ENCODE results near the gene CD2AP. TPM values are rescaled to one million over a fixed set of nuclear protein-coding genes. Genes with fewer than 3 reads are reported as not detected.

CD2AP gene
- total and polyA plus RNA-seq, 2 of the 8 experiments (the other 6 are each of a cell fraction or from before 2014, with no cell fraction given): 8.6 to 75.6 TPM

GRCh38 chr6:47483853-47484546 is 6.4 kb downstream of the CD2AP start (continued):
- TF ChIP-seq TEAD4 (IDR thresholded peaks at IDR 0.05; ENCODE audit: low read depth, low read length): no peak
- no peak for TF ChIP-seq POLR2AphosphoS5 (IDR thresholded peaks at IDR 0.05; ENCODE audit: low read depth, low read length)
- no peak for TF ChIP-seq SP1 (IDR thresholded peaks at IDR 0.05; ENCODE audit: low read depth, low read length)
- TF ChIP-seq KDM1A (IDR thresholded peaks at IDR 0.05; ENCODE audit: borderline replicate concordance, low read length): no peak
- no peak for TF ChIP-seq CHD7 (IDR thresholded peaks at IDR 0.05; ENCODE audit: insufficient replicate concordance, low read length)
- TF ChIP-seq TAF1 (IDR thresholded peaks at IDR 0.05; ENCODE audit: low read depth, low read length): no peak
- TF ChIP-seq BCL11A (IDR thresholded peaks at IDR 0.05; ENCODE audit: low read depth in 2 of 2, low read length in 2 of 2): no peak
- no peak for TF ChIP-seq NANOG (IDR thresholded peaks at IDR 0.05; ENCODE audit: insufficient read depth, low read depth, low read length, poor library complexity, severe bottlenecking)
- no peak for TF ChIP-seq NRF1 (IDR thresholded peaks at IDR 0.05; ENCODE audit: low read depth, low read length)
- TF ChIP-seq KDM4A (IDR thresholded peaks at IDR 0.05; ENCODE audit: low read depth, low read length, severe bottlenecking): no peak
- no peak for TF ChIP-seq CBX5 (IDR thresholded peaks at IDR 0.05; ENCODE audit: low read depth, low read length)
